GM18517 (cell line): ENCODE results near the gene EVI5L.

Source experiments
- ATAC-seq: cut with Tn5 transposase; IDR thresholded peaks from one replicate; pipeline ENCODE4 v1.9.1; 2021; ENCODE audit warnings: mild to moderate bottlenecking, moderate library complexity; ENCODE audit not compliant: unreplicated experiment

The EVI5L gene

GRCh38 chr19:7910321-7911161, 80.5 kb downstream of the EVI5L start:
- no peak for ATAC-seq

GRCh38 chr19:7911508-7912143, 81.6 kb downstream of the EVI5L start:
- ATAC-seq = no peak

GRCh38 chr19:7912144-7912696, 82.2 kb downstream of the EVI5L start:
- ATAC-seq = no peak

- no peak for ATAC-seq
These were observed 82.9 kb downstream of the EVI5L start for GRCh38 chr19:7912697-7913564.

- ATAC-seq = no peak
These were observed 83.6 kb downstream of the EVI5L start for GRCh38 chr19:7913652-7914051.

GRCh38 chr19:7914099-7914498, 84.1 kb downstream of the EVI5L start:
- ATAC-seq = no peak
